NCI-H2081 (cell line): ENCODE results near the gene HMGN1.
"Not testable (repeated sequence)": the region's sequence is repeated elsewhere in the genome, so short reads cannot be mapped to it uniquely, and the experiment has no call there.

Experiments used
- DNase-seq, 2 experiments: peaks; one replicate each; lab custom pipeline; 2025; lab: John Stamatoyannopoulos, UW

Gene HMGN1, protein sequence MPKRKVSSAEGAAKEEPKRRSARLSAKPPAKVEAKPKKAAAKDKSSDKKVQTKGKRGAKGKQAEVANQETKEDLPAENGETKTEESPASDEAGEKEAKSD

DNA sequence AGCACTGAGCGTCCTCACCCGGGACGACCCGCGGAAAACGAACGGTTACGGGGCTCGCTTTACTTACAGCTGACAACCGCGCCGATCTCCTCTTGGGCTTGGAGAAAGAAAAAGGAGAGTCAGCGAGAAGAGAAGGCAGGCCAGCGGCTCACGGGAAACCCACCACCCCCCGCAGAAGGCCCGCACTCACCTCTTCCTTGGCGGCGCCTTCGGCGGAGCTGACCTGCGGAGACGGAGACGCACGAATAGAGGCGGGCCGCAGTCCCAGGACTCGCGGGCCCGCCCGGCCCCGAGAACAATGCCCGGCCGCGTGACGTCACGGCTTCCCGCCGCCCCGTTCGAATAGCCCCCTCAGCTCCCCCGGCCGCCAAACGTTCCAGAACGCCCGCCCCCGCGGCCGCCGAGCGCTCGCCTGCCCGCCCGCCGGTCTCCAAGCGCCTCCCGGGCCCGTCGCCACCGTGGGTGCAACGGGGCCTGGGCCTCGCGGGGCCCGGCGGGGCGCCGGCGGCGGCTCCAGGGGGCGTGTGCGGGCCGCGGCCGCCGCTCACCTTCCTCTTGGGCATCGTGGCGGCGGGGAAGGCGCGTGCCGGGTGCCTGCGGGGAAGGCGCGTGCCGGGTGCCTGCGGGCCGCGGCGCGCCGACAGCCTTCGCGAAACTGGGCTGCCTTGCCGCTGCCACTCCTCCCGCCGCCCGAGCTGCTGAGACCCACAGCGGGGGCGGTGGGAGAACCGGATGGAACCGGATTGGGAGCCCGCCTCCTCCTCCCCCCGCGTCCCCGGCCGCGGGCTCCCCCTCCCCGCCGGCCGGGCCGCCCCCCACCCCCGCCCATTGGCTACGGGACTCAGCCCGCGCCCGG, at the start of gene HMGN1:
Gene HMGN1, minus strand, starts transcription at position 734 of the 856 bp plus-strand sequence. Its CDS starts 171 bp downstream, at position 563.
- peak; percentile 56 to 89 for DNase-seq

DNA sequence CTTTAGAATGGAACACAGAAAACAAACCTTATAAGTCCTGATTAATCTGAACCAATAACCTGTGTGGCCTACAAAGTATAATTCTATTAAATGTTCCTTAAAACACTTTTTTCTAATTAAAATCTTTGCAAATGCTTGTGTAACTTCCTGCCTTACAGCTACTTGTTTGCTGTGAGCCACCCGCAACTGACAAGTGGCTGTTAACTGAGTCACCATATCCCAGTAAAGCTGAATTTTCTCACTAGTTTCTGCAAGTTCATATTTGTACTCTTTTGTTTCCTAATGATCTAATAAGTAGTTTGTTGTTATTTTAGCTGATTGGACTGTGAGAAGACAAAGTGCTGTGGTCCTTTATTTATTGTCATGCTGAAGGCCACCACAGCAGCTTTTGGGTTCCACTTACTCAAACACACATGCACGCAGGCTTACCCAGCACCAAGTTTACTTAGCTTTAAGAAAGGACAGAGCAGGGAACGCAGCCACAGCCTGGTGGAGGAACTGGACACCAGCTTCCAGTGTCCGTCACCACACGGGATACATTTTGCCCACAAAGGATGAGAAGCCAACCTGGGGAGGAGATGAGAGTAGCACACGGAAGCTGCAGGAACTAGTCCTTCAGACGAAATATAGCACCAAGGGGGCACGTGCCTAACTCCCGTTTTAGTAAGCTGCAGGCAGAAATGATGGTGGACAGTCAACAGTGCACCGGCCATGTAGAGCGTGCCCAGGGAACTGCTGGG, 48.9 kb upstream of the HMGN1 start:
- no peak for DNase-seq

DNA sequence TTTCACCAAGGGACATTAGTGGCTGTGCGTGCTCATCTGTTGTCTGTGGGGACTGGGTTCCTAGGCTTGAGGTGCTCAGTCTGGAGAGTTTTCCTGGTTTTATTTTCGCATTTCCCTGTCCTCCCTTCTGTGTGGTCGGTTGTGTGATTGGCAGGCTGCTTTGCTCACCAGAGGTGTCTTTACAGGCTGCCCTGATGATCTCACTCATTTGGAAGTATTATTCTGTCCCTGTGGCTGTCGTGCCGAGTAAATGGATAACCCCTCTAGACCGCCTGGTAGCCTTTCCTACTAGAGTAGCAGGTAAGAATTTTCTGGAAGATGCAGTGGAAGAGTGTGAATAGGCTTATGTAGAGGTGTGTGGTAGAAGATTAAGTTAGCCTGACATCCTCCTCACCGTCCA, 44.1 kb upstream of the HMGN1 start:
- DNase-seq, result no peak

DNA sequence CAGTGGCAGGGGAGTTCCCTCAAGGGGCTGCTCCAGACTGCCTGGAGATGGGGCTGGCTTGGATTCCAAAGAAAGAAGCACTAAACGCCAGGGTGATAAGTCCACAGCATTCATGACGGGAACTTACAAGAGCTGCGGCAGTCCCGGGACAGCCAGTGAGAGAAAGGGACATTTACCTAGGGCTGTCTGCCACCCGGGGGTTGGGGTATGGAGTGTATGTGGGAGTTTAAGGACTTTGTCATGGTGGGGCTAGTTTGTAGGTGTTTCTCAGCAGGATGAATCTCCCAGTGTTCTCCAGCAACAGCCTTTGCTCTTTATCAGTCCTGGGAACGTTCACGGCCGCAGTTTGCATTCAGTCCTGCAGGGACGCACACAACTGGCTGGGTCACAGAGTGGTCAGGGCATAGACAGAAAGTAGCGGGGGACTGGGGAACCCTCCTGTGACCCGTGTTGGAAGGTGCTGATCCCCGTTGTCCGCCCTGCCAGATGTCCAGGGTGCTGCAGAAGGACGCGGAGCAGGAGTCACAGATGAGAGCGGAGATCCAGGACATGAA, 41.4 kb upstream of the HMGN1 start:
- DNase-seq, result no peak

DNA sequence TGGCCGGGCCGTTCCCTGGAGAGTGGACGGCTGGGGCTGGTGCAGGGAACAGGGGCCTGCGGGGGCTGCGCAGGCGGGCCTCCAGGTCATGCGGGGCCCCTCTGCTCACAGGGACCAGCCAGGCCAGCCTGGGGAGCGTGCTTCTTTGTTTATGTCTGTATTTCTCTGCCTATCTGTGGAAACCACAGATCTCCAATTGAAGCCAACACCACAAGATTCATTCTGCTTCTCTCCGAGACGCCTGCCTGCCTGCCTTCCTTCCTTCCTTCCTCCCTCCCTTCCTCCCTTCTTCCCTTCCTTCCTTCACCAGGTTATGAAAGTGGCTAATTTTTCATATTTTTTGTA, 39.9 kb upstream of the HMGN1 start:
- DNase-seq, result no peak

DNA sequence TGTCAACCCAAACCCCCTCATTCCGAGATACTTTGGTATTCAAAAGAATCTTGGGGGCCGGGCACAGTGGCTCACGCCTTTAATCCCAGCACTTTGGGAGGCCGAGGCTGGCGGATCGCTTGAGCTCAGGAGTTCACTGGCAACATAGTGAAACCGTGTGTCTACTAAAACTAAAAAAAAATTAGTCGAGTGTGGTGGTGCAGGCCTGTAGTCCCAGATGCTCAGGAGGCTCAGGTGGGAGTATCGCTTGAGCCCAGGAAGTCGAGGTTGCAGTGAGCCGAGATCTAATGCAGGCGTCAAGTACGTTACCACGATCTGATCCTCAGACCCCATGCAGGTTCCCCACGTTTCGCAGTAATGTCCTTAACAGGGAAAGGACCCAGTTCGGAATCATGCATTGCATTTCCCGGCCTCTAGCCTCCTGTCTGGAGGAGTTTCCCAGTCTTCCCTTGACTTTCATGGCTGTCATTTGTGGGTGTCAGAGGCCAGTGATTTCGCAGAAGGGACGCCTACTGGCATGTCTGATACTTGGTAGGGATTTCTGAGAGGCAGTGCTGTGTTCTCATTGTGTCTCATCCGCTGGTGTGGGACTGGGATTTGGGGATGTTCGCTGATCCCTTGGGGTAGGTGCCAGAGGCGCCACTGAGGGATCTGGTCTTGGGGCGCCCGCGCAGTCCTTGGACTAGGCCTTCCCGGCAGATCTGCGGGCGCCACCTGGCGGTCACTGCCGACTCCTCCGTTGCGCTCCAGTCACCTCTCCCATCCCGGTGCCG, 39.3 kb upstream of the HMGN1 start:
- DNase-seq, result peak; percentile 37 to 52

DNA sequence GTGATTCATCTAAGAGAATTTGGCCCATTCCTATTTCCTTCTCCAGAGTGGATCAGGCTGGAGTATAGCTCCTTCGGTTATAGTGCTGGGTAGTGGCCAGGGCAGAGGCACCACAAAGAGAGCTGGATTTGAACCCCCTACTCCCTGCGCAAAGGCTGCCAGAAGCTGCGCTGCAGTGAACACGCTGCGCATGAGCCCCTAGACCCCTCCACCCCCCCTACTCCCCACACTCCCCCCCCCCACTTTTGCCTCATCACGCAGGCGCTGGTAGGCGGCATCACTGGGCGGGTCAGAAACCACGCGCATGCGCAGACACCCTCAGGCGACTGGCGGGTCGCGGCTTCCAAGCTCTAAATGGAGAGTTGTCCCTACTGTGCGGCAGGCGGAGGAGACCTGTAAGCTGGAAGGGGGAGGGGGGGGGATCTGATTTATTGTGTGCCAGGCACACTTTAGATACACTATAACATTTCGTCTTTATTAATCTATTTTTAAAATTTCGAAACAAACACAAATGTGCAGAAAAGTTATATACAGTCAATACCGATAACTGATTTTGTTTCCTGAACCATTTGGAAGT, 38.7 kb upstream of the HMGN1 start:
- peak; percentile 88 to 89 for DNase-seq

DNA sequence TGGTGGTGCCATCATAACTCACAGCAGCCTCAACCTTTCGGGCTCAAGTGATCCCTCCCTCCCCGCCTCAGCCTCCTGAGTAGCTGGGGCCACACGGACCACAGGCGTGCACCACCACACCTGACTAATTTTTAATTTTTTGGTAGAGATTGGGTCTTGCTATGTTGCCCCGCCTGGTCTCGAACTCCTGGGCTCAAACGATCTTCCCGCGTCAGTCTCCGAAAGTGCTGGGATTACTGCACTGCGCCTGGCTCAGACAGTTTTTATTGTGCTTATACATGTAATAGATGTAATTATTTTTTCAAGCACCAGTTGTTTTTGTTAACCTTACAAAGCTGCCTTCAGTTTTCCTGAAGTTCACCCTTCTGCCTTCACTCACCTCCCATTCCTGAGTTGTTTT, 38.0 kb upstream of the HMGN1 start:
- DNase-seq, result no peak

DNA sequence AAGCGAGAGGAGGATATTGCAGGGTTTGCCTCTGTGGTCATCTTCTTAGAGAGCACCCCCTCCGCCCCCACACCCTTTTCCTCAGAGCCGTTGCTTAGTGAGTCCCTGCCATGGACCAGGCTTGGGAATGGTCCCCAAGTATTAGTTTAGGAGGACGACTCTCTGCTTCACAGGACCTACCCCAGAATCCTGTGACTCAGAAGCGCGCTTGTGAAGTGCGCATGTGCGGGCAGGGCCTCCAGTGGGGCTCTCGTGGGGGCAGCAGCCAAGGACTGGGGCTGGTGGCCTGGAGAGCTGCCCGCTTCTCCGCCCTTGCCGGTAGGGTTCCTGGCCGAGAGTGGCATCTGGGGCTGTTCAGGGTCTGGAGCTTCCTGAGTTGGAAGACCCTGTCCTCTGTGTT, 37.3 kb upstream of the HMGN1 start:
- no peak for DNase-seq

DNA sequence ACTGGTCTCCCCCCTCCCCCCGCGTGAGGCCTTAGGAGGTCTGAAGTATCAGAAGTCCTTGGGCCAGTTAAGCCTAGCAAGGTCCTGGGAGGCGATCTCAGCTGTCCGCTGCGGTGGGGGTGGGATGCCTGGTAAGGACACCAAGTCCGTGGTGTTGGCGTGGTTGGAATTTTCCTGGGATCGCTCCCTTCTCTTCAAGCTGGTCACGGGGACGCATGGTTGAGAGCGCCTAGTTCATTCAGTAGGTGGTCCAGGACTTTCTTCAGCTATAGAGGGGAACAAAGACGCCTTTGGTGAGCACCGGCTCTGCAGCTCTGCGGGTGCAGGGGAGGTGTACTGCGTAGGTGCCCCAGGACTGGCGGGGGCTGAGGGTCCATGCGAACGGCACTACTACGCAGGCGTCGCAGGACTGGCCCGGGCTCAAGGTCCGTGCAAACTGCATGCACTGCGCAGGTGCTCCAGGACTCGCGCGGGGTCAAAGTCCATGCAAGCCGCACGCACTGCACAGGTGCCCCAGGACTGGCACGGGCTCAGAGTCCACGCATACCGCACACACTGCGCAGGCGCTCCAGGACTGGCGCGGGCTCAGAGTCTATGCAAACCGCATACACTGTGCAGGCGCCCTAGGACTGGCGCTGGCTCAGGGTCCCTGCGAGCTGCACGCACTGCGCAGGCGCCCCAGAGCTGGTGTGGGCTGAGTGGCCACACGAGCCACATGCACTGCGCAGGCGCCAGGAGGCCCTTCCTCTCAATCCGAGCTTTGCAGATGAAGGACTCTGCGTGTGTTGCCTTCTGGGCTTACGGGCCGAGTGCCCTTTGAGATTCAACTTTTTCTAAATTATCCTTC, 36.6 kb upstream of the HMGN1 start:
- DNase-seq, result no peak

DNA sequence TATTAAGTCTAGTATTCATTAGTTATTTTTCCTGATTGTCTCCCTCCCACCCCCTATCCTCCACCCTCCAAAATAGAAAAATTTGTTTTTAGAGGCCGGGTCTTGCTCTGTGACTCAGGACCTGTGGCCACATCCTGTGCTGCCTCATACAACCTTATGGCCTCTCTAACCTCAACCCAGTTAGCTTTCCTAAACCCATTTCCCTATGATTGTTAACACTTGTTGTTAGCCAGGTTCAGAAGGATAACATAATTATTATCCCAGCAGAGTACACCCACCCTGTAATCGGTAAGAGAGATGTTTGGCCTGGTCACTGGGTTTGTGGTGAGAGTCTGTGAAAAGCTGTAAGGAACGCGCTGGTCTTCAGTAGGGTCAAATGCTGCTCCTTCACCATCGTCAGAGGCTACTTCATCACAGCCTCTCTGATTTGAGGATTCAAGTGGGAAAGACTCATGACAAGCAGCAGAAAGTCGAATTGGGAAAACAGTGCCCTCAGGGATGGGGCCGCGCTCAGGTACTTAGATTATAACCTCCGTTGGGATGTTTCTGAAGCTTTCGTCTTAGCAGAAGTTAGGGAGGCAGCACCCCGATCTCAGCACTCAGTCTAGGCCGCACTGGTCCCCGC, 35.9 kb upstream of the HMGN1 start:
- no peak for DNase-seq

DNA sequence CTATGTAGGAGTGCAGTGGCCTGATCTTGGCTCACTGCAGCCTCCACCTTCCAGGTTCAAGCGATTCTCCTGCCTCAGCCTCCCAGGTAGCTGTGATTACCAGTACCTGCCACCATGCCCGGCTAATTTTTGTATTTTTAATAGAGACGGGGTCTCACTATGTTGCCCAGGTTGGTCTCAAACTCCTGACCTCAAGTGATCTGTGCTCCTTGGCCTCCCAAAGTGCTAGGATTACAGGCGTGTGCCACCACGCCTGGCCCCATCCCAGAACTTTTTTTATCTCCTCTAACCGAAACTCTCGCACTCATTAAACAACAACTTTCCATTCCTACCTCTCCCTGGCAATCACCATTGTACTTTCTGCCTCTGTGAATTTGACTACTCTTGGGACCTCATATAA, 33.2 kb upstream of the HMGN1 start:
- not testable (repeated sequence) for DNase-seq

DNA sequence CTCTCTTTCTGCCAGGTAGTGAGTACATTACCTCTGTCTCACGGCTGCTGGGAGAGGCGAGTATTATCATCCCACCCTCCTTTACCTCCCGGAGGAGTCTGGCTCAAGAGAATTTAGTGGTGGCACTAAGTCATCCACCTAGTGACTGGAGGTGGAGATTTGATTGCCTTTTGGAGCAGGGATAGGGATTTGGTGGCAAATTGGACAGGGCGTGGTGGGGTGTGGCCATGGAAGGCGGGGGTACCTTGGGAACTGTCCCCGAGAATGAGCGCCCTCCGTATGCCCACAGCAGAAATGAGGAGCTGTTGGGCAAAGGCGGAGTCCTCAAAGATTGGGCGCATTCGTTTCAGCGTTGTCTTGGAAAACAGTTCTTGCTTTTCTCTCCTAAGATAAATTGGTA, 32.1 kb upstream of the HMGN1 start:
- no peak for DNase-seq

DNA sequence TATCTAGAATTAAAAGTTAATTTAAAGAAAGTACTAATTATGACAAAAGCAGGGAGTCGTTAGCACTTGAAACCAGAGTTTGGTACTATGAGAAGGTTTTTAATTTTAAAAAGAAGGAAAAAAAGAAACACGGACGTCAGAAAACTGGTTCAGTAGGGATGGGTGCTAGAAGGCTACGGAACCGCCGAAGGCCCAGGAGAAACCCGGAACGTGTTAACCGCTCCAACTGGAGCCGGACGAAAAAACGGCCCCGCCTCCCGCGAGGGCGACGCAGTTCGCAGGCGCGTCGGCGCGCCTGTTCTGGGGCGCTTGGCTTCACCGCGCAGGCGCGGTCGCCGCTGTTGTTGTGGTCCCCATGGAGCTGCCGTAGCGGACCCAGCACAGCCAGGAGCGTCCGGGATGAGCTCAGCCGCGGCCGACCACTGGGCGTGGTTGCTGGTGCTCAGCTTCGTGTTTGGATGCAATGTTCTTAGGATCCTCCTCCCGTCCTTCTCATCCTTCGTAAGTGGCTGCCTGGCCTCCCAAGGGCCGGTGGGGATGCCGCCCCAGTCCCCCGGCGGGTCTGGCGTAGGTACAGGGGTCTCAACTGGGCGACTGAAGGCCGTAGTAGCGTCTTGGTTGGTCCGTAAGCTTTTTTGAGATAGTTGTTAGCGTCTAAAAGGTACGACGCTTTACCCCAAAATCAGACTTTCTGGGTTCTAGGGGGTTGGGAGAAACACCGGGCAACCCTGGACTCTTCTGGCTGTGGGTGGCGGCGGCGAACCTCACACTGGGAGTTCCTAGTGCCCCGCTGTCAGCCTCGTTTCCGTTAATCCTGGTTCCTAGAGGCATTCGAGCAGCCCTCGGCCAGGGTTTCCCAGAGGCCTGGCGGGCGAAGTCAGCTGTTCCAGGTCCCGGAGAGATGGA, 31.4 kb upstream of the HMGN1 start:
- peak; percentile 84 to 87 for DNase-seq

DNA sequence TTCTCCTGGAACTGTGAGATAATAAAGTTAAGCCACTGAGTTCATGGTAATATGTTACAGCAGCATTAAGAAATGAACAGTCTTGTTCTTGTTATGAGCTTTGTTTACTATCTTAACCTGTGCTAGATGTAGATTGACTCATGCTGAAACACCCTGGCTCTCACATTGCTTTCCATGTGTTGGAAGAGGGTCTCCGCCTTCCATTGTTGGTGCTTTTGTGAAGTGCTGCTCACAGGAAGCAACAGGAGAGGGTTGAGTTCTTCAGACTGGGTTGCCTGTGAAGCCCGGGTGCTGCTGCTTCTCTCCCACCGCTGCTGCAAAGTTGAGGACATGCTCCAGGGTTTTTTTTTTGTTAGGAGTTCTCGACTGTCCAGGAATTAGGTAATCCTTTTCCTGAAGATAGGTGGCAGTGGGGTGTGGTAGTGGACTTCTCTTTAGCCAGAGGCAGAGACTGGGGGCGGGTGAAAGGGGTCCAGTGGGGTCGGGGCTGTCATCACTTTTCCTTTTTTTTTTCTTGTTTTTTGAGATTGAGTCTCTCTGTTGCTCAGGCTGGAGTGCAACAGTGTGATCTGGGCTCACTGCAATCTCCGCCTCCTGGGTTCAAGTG, 28.7 kb upstream of the HMGN1 start:
- no peak for DNase-seq

DNA sequence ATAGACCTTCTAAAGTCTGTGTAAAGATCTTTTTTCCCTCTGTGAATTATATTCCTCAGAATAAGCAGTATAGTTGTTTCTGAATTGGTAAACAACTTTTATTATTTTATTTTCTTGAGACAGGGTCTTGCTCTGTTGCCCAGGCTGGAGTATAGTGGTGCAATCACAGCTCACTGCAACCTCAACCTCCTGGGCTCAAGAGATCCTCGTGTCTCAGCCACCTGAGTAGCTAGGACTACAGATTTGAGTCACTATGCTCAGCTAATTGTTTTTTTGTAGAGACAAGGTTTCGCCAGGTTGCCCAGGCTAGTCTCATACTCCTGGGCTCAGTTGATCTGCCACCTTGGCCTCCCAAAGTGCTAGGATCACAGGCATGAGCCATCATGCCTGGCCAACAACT, 26.6 kb upstream of the HMGN1 start:
- DNase-seq, result no peak

DNA sequence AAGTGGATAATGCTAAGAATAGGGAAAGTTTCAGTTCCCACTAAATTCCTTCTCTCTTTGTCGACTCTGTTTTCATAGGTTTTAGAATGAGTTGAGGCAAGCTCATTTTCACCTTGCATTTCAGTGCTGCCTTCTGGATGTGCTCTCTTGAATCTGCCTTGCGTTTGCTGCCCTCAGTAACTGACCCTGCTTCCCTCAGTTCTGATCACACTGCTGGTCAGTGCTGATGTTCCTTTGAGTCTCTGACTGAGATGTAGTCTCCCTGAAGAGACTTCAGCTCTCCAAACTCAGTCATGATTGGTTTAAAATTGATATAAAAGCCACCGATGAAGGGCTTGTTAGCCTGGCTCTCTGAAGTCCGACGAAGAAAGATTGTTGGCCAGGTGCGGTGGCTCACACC, 25.2 kb upstream of the HMGN1 start:
- DNase-seq, result no peak

DNA sequence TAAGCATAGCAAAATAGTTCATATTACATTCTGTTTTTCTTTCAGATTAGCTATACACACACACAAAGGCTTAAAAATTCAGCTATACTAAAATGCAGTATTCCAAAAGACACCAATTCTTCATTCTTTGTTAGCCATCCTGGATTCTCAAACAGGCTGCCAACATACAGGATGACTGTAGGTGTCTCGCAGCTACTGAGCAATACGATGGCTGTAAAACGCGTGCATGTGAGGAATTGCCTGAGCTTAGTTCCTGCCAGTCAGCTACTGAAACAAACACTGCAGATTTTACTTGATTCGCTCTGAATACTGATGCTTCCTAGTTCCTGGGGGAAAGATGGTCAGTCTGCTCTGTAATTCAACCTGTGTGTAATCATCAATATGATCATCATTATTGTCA, 24.7 kb upstream of the HMGN1 start:
- DNase-seq, result no peak

DNA sequence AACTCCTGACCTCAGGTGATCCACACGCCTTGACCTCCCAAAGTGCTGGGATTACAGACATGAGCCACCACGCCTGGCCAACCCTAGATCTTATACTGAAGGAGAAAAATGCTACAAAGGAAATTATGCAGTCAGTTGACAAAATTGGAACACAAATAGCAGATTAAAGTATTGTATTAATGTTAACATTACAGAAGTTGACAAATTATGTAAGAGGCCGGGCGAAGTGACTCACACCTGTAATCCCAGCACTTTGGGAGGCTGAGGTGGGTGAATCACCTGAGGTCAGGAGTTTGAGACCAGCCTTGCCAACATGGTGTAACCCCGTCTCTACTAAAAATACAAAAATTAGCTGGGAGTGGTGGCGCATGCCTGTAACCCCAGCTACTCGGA, 21.0 kb upstream of the HMGN1 start:
- not testable (repeated sequence) for DNase-seq
